HFF-Myc (cell line): ENCODE results near the gene CEP135.
"Not testable (repeated sequence)": the region's sequence is repeated elsewhere in the genome, so short reads cannot be mapped to it uniquely, and the experiment has no call there.

ENCODE experiments used
- DNase-seq: peaks from one replicate; pipeline ENCODE4 v3.0.0-alpha.2; 2011; ENCODE audit warnings: low read depth; ENCODE audit errors: extremely low read depth
- H3K4me3 ChIP-seq: replicated peaks from 2 replicates; pipeline ENCODE4 v1.5.1; 2011; ENCODE audit warnings: low read depth, mild to moderate bottlenecking, control low read depth, low read length
- TF ChIP-seq, protein P1 (sequence below): IDR thresholded peaks from 2 replicates; pipeline ENCODE4 v1.5.1; 2012; ENCODE audit warnings: mild to moderate bottlenecking, low read depth, low read length, control low read depth; ENCODE audit errors: missing control alignments

The CEP135 gene

DNA sequence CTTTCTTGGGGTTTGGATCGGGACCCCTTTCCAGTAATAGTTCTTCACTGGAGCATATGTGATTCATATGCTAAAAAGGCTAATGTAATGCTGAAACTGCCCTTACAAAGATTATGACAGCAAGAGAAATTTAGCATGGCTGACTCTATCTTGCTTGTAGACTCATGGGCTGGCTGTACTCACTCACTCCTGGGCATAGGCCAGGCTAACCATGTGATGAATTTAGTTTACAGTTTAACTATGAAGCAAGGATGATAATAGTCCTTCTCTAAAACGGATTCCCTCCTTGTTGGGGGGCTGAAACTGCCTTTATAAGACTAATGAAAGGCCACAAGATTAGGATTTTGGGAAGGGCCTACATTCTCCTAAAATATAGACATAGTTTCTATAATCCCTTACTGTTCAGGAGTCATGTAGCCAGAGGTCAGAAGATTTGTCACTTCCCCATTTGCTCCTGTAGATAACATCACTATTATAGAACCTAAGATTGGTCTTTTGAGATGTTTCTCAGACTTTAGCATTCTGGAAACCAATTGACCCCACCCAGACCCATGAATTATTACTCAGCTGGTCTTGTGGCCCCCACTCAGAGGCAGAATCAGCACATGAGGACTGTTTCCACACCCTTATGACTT, 20.8 kb upstream of the CEP135 start:
- no peak for DNase-seq
- TF ChIP-seq, protein P1, sequence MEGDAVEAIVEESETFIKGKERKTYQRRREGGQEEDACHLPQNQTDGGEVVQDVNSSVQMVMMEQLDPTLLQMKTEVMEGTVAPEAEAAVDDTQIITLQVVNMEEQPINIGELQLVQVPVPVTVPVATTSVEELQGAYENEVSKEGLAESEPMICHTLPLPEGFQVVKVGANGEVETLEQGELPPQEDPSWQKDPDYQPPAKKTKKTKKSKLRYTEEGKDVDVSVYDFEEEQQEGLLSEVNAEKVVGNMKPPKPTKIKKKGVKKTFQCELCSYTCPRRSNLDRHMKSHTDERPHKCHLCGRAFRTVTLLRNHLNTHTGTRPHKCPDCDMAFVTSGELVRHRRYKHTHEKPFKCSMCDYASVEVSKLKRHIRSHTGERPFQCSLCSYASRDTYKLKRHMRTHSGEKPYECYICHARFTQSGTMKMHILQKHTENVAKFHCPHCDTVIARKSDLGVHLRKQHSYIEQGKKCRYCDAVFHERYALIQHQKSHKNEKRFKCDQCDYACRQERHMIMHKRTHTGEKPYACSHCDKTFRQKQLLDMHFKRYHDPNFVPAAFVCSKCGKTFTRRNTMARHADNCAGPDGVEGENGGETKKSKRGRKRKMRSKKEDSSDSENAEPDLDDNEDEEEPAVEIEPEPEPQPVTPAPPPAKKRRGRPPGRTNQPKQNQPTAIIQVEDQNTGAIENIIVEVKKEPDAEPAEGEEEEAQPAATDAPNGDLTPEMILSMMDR, result no peak
- no peak overlapping the region for H3K4me3 ChIP-seq

DNA sequence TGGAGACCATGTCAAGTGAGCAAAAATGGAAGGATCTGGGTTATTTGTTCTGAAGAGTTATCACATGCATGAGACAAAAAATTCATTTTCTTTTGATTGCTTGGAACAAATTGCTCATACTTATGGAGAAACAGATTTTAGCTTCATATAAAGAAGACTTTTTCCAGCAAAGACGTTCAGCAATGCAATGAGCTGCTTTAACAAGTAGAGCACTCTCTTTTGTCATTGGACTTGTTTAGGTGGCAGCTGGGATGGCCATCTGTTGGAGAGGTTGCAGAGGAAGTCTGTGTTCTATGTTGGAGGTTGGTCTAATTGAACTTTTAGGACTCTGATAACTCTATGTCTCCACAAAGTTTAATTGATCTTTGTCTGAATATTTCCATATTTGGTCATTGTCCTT, 19.9 kb upstream of the CEP135 start:
- TF ChIP-seq, protein P1, result no peak
- no peak for DNase-seq
- no peak overlapping the region for H3K4me3 ChIP-seq

DNA sequence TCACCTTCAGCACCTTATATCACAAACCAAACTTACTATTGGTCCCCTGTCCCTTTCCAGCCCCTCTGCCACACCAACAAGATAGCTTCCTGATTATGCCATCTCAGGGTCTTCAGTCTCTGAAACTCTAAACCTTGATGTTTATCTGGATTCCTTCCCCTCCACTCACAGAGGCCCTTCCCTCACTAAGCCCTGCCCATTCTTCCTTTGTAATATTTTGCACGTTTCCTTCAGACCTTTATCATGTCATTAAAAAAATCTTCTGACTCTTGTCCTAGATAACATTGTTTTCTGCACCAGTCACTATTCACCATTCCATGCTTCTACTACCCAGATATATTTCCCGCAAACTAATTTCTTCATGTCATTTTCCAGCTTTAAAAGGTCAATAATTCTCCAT, 17.7 kb upstream of the CEP135 start:
- H3K4me3 ChIP-seq, result no peak overlapping the region
- DNase-seq, result no peak
- TF ChIP-seq, protein P1, result no peak

DNA sequence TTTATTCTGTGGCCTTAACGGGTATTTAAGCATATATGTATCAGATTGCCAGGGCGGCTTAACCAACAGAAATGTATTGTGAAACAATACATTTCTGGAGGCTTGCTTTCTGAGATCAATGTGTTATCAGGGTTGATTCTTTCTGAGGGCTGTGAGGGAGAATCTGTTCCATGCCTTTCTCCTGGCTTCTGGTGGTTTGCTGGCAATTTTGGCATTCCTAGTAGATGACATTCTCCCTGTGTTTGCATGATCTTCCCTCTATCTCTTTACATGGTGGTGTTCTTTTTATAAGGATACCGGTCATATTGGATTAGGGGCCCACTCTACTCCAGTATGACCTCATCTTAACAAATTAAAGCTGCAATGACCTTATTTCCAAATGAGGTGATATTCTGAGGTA, 16.9 kb upstream of the CEP135 start:
- no peak for DNase-seq
- H3K4me3 ChIP-seq, result no peak overlapping the region
- TF ChIP-seq, protein P1, result no peak

DNA sequence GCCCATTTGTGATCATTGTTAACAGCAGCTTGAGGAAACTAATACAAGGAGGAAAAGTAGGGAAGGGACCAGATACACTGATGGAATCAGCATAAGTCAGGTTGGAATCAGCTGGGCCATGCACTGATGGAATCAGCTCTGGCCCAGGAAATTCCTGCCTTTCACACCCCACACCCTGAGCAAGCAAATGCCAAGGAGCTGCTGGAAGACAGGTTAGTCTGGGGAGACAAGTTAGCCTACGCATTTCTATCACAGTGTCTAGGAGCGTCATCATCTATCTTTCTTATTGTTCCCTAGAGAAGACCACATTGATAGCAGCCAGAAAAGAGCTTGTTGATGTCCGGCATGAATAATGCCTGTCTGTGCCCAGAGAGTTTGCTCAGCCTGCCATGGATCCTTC, 16.2 kb upstream of the CEP135 start:
- no peak overlapping the region for H3K4me3 ChIP-seq
- TF ChIP-seq, protein P1, result no peak
- no peak for DNase-seq

DNA sequence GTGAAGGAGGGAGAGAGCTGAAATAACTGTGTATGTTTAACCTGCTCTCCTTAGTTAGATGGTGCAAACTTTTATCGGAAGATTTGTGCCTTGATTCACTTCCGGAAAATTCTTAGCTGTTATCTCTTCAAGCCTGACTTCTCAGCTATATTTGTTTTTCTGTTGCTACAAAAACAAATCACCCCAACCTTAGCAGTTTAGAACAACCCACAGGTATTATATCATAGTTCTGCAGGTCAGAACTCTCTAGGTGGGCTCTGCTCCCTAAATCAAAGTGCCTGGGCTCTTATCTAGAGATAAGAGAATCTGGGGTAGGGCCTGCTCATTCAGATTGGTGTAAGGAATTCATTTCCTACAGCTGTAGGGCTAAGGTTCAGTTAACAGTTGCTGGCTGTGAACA, 15.1 kb upstream of the CEP135 start:
- H3K4me3 ChIP-seq, result no peak overlapping the region
- DNase-seq, result no peak
- TF ChIP-seq, protein P1, result no peak

DNA sequence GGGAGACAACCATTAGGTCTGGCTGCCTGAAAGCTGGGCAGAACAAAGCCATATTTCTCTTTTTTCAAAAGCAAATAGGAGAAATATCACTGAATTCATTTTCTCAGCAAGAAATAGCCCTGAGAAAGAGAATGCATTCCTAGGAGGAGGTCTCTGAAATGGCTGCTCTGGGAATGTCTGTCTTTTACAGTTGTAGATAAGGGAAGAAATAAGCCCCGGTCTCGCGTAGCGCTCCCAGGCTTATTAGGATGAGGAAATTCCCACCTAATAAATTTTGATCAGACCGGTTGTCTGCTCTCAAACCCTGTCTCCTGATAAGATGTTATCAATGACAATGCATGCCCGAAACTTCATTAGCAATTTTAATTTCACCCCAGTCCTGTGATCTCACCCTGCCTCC, 12.8 kb upstream of the CEP135 start:
- not testable (repeated sequence) for H3K4me3 ChIP-seq, DNase-seq
